GM12878 (cell line): Measurements from ENCODE around the gene TAS2R13. TPM values are rescaled to one million over a fixed set of nuclear protein-coding genes. Genes with fewer than 3 reads are reported as not detected.

Source experiments
- ATAC-seq: fragments of 200-7000 bp; cut with Tn5 transposase; 3 replicates; pipeline ENCODE4 v1.9.1; 2020; ENCODE audit warnings: mild to moderate bottlenecking, moderate library complexity
- BruUV-seq: library from RNA; stranded (reverse); fragments of 400-500 nt; replicated peaks from 2 replicates; lab custom pipeline; 2021; lab: Mats Ljungman, UMichigan
- CTCF ChIA-PET: fragments of 300-600 bp; sonication (Branson Sonifier 250); formaldehyde crosslinking; extraction: SDS; loops from one replicate; lab custom pipeline; 2021; ENCODE audit warnings: inconsistent platforms; lab: Yijun Ruan, JAX
- POLR2A ChIA-PET: fragments of 350-600 bp; formaldehyde crosslinking; extraction: SDS; loops from one replicate; lab custom pipeline; 2021; ENCODE audit warnings: inconsistent platforms; lab: Charles Lee
- RAD21 ChIA-PET: fragments of 300-600 bp; sonication (Branson Sonifier 250); formaldehyde crosslinking; loops from one replicate; lab custom pipeline; 2023; ENCODE audit warnings: antibody characterized with exemption; ENCODE audit not compliant: unreplicated experiment; lab: Charles Lee
- SMC1A ChIA-PET: fragments of 300-600 bp; sonication (Branson Sonifier 250); formaldehyde crosslinking; loops from one replicate; lab custom pipeline; 2023; ENCODE audit not compliant: unreplicated experiment, uncharacterized antibody; lab: Charles Lee
- DNase-seq: peaks from one replicate; pipeline ENCODE4 v3.0.0-alpha.2; 2011; ENCODE audit warnings: low read depth, low spot score
- FAIRE-seq: peaks from 3 replicates; lab custom pipeline; 2011; peaks lifted over from hg19 to GRCh38; lab: Jason Lieb, UNC
- H2AFZ ChIP-seq: 2 replicates; pipeline ENCODE4 v1.6.0; 2011; ENCODE audit warnings: low read depth, low read length, control low read depth; ENCODE audit not compliant: control insufficient read depth
- H3K27ac ChIP-seq: 2 replicates; pipeline ENCODE4 v1.5.1; 2011; ENCODE audit warnings: control low read depth; ENCODE audit not compliant: control insufficient read depth, insufficient read depth
- H3K27me3 ChIP-seq, 2 experiments: replicated peaks in 1 of 2; 2 replicates each; pipeline versions ENCODE4 v1.6.0 to v1.6.1; 2011; ENCODE audit warnings: low read length in 1 of 2; ENCODE audit not compliant: control insufficient read depth in 2 of 2, insufficient read depth in 2 of 2
- H3K36me3 ChIP-seq, 2 experiments: 2 replicates each; pipeline ENCODE4 v1.5.1; 2011; ENCODE audit warnings: low read length in 1 of 2; ENCODE audit not compliant: control insufficient read depth in 2 of 2, insufficient read depth in 2 of 2
- H3K4me1 ChIP-seq: 2 replicates; pipeline ENCODE4 v1.6.1; 2011; ENCODE audit warnings: mild to moderate bottlenecking, low read length, moderate library complexity, mixed read lengths; ENCODE audit not compliant: control insufficient read depth, insufficient read depth
- H3K4me2 ChIP-seq: 2 replicates; pipeline ENCODE4 v1.6.0; 2011; ENCODE audit warnings: control low read depth; ENCODE audit not compliant: control insufficient read depth, insufficient read depth
- H3K4me3 ChIP-seq: fragments of 200-600 bp; sonication (generic); 2 replicates; pipeline ENCODE4 v1.5.1; 2016
- H3K79me2 ChIP-seq: 2 replicates; pipeline ENCODE4 v1.6.0; 2011; ENCODE audit warnings: low read length; ENCODE audit not compliant: control insufficient read depth, insufficient read depth
- H3K9ac ChIP-seq: 2 replicates; pipeline ENCODE4 v1.8.0; 2011; ENCODE audit warnings: low read length, control low read depth, mixed read lengths; ENCODE audit not compliant: control insufficient read depth, insufficient read depth
- H3K9me3 ChIP-seq: replicated peaks from 3 replicates; pipeline ENCODE4 v1.5.1; 2011; ENCODE audit warnings: mild to moderate bottlenecking, low read length; ENCODE audit not compliant: control insufficient read depth, insufficient read depth
- H4K20me1 ChIP-seq: 2 replicates; pipeline ENCODE4 v1.6.0; 2011; ENCODE audit not compliant: control insufficient read depth, insufficient read depth
- E2F4 ChIP-seq: IDR thresholded peaks from 2 replicates; pipeline ENCODE4 v1.6.1; 2012; ENCODE audit warnings: low read depth, low read length, improper control_type of control experiment
- EZH2 ChIP-seq: IDR thresholded peaks from 2 replicates; pipeline ENCODE4 v1.6.1; 2012; ENCODE audit warnings: low read depth, mild to moderate bottlenecking, control low read depth, inconsistent platforms, low read length, borderline replicate concordance; ENCODE audit not compliant: control insufficient read depth
- FOXK2 ChIP-seq: fragments of 450-650 bp; IDR thresholded peaks from 2 replicates; pipeline ENCODE4 v1.6.1; 2017; ENCODE audit warnings: mild to moderate bottlenecking, moderate library complexity
- IRF3 ChIP-seq: fragments of 450-650 bp; IDR thresholded peaks from 2 replicates; pipeline ENCODE4 v1.6.1; 2014; ENCODE audit warnings: mild to moderate bottlenecking
- MYB ChIP-seq: fragments of 150-350 bp; IDR thresholded peaks from 2 replicates; pipeline ENCODE4 v1.6.1; 2014; ENCODE audit warnings: mild to moderate bottlenecking, low read depth, low read length, borderline replicate concordance
- NR2F1 ChIP-seq: fragments of 450-650 bp; conservative IDR thresholded peaks from 2 replicates; pipeline ENCODE4 v1.6.1; 2017; ENCODE audit warnings: mild to moderate bottlenecking
- PAX5 ChIP-seq: IDR thresholded peaks from 2 replicates; pipeline ENCODE4 v1.6.1; 2011; ENCODE audit warnings: low read depth, low read length, borderline replicate concordance
- SMAD1 ChIP-seq: fragments of 450-650 bp; IDR thresholded peaks from 2 replicates; pipeline ENCODE4 v1.6.1; 2018; ENCODE audit warnings: mild to moderate bottlenecking, low read depth; ENCODE audit not compliant: partially characterized antibody
- STAT1 ChIP-seq: fragments of 450-650 bp; conservative IDR thresholded peaks from 2 replicates; pipeline ENCODE4 v1.6.1; 2014; ENCODE audit warnings: antibody characterized with exemption, mild to moderate bottlenecking
- SUPT20H ChIP-seq: IDR thresholded peaks from 2 replicates; pipeline ENCODE4 v1.6.1; 2011; ENCODE audit warnings: low read depth, mild to moderate bottlenecking, low read length, moderate library complexity, borderline replicate concordance; ENCODE audit not compliant: control insufficient read depth
- USF1 ChIP-seq: IDR thresholded peaks from 2 replicates; pipeline ENCODE4 v1.6.1; 2011; ENCODE audit warnings: borderline replicate concordance, low read depth, mild to moderate bottlenecking, moderate library complexity, mixed read lengths, low read length; ENCODE audit not compliant: insufficient read depth; ENCODE audit errors: extremely low read length
- YBX1 ChIP-seq: fragments of 450-650 bp; IDR thresholded peaks from 2 replicates; pipeline ENCODE4 v1.6.1; 2016; ENCODE audit warnings: antibody characterized with exemption
- ZBED1 ChIP-seq: IDR thresholded peaks from 2 replicates; pipeline ENCODE4 v1.6.1; 2016; ENCODE audit warnings: borderline replicate concordance
- ZBTB40 ChIP-seq: fragments of 450-650 bp; IDR thresholded peaks from 2 replicates; pipeline ENCODE4 v1.6.1; 2016; ENCODE audit warnings: mild to moderate bottlenecking, moderate library complexity, borderline replicate concordance
- ZZZ3 ChIP-seq: IDR thresholded peaks from 2 replicates; pipeline ENCODE4 v1.6.1; 2011; ENCODE audit warnings: low read depth; ENCODE audit not compliant: control insufficient read depth, insufficient read length
- WGBS: methylation state at CpG from one replicate; pipeline ENCODE4 v1.1.6; 2016; ENCODE audit warnings: low lambda C conversion rate; ENCODE audit not compliant: insufficient replicate concordance, insufficient coverage; ENCODE audit errors: missing lambda C conversion rate; 5-methylcytosine and 5-hydroxymethylcytosine counted together
- in situ Hi-C: fragments of 300-500 bp; cut with MboI; formaldehyde crosslinking; loops from 9 replicates; pipeline ENCODE4 v1.14.3; 2018; ENCODE audit warnings: mixed read lengths
- intact Hi-C: fragments of 100-400 bp; cut with micrococcal nuclease; formaldehyde crosslinking; loops from one replicate; pipeline ENCODE4 v1.14.2; 2022; ENCODE audit not compliant: unreplicated experiment
- polyA plus RNA-seq, 11 experiments: library from polyadenylated mRNA; depleted of rRNA in 4 of 11; unstranded in 6 of 11; stranded (reverse) in 5 of 11; fragments of >200 nt; fragmentation: Nextera tagmentation in 4 of 11; fragmentation: Illumina TruSeq in 1 of 11; extraction: Ambion mirVana in 4 of 11; extraction: Trizol in 1 of 11; gene quantifications; 1 replicate in 1 of 11; 2 replicates in 10 of 11; pipeline versions ENCODE4 v1.2.1 to v1.2.3, GENCODE V29; 2011 to 2016; ENCODE audit warnings: inconsistent platforms in 2 of 11, missing spikeins in 2 of 11, low read depth in 1 of 11
- total RNA-seq, 4 experiments: library from RNA; depleted of rRNA in 3 of 4; stranded (reverse); fragments of >200 nt in 3 of 4; fragmentation: Illumina TruSeq in 1 of 4; extraction: Trizol in 1 of 4; gene quantifications; 2 replicates each; pipeline versions ENCODE4 v1.2.1 to v1.2.3, GENCODE V29; 2013 to 2021

Gene TAS2R13
- total and polyA plus RNA-seq, 10 of the 15 experiments (the other 5 are each of a cell fraction or from before 2014, with no cell fraction given) = 0.12 to 2.2 (median 0.65) TPM; not detected in 4

- TF ChIP-seq MYB (no peak), IRF3 (no peak)
Measured at GRCh38 chr12:10943167-10943566, 33.8 kb upstream of the TAS2R13 start (continued).

- Histone ChIP-seq H3K79me2 (no peaks in the 10 kb centered on the region), H3K9ac (no peak overlapping the region), H3K27ac (no peak overlapping the region), H4K20me1 (no peaks in the 10 kb centered on the region), H3K4me2 (no peak overlapping the region), H3K27me3 (no peaks in the 10 kb centered on the region), H2AFZ (no peak overlapping the region), H3K36me3 (no peaks in the 10 kb centered on the region), H3K4me3 (no peak overlapping the region), H3K4me1 (no peaks in the 10 kb centered on the region), H3K9me3 (no peaks in the 10 kb centered on the region; the same call in 2 of the 3 replicates)
- intact Hi-C loops (no loop called here), in situ Hi-C loops (no loop called here)
- CTCF ChIA-PET = interaction anchor here (1.5 kb wide), 1 partner anchor 8 kb away, joined by 3 read pairs; no protein-coding TSS in a partner anchor
- DNase-seq (peak; percentile 9), ATAC-seq (peak; percentile 24), FAIRE-seq (no peak)
- no TSS peak for BruUV-seq
- RAD21 ChIA-PET = no interaction called here
- 96% methylated on average over 4 of the region's 4 CpGs for WGBS
- POLR2A ChIA-PET = interaction anchor here (0.6 kb wide), 1 partner anchor 289 kb away, joined by 3 read pairs; no protein-coding TSS in a partner anchor
- SMC1A ChIA-PET = interaction anchor here (0.5 to 2.1 kb wide), 5 partner anchors 9 to 236 kb away, joined by 3 to 7 read pairs (median 3); no protein-coding TSS in a partner anchor
- TF ChIP-seq FOXK2 = no peak
- no peak for TF ChIP-seq ZBED1
- no peak for TF ChIP-seq ZBTB40
- no peak for TF ChIP-seq NR2F1
- TF ChIP-seq ZZZ3 = no peak
- TF ChIP-seq SUPT20H = no peak
- TF ChIP-seq STAT1 = no peak
- TF ChIP-seq YBX1 = no peak
- TF ChIP-seq USF1 = no peak
- no peak for TF ChIP-seq SMAD1
- no peak for TF ChIP-seq PAX5
- TF ChIP-seq EZH2 = no peak
- TF ChIP-seq E2F4 = no peak
Measured at GRCh38 chr12:10941916-10942607, 32.7 kb upstream of the TAS2R13 start.
